Nephron progenitor cell (in vitro differentiated cells): ENCODE measurements around the gene FLG2.

Experiments
- DNase-seq: peaks from one replicate; pipeline ENCODE4 v3.0.0; 2021
- H3K27ac Mint-ChIP-seq: 2 replicates; pipeline ENCODE4 v1.8.0; 2021; ENCODE audit warnings: mild to moderate bottlenecking, moderate library complexity, mixed read lengths
- H3K27me3 Mint-ChIP-seq: 2 replicates; pipeline ENCODE4 v1.8.0; 2021; ENCODE audit warnings: mild to moderate bottlenecking, low read depth, mixed read lengths; ENCODE audit not compliant: poor library complexity
- H3K36me3 Mint-ChIP-seq: 2 replicates; pipeline ENCODE4 v1.8.0; 2021; ENCODE audit warnings: low read depth, mixed read lengths
- H3K4me1 Mint-ChIP-seq: 2 replicates; pipeline ENCODE4 v1.8.0; 2021; ENCODE audit warnings: mixed read lengths
- H3K4me3 Mint-ChIP-seq: 2 replicates; pipeline ENCODE4 v1.8.0; 2021; ENCODE audit warnings: mild to moderate bottlenecking, moderate library complexity, mixed read lengths
- H3K9me3 Mint-ChIP-seq: 2 replicates; pipeline ENCODE4 v1.8.0; 2021; ENCODE audit warnings: mild to moderate bottlenecking, moderate library complexity, mixed read lengths
- TF ChIP-seq, protein P1 (sequence below): fragments of 200-600 bp; sonication (generic); IDR thresholded peaks from 2 replicates; pipeline ENCODE4 v1.5.0; 2021; ENCODE audit warnings: antibody characterized with exemption

FLG2 gene

DNA sequence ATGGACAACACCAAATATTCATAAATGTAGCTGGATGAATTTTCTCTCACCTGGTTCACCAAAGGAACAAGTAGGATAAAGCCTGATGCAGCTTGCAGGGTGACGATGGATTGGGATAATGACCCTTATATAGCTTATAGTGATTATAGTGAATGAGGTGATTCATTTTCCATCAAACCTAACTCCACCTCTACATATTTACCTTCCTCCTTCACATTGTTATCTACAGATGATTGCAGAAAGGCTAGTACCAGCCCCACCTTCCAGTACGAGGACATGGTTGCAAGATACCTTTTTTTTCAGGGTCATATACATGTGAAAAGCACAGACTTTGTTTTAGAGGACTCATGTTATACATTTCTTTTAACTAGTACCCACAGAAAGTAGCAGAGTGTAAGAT lies at the start of gene FLG2:
Gene FLG2 (minus strand): TSS at position 101 of the 400 bp plus-strand sequence. CDS start 1,122 bp downstream, outside the sequence.
- TF ChIP-seq, protein P1, sequence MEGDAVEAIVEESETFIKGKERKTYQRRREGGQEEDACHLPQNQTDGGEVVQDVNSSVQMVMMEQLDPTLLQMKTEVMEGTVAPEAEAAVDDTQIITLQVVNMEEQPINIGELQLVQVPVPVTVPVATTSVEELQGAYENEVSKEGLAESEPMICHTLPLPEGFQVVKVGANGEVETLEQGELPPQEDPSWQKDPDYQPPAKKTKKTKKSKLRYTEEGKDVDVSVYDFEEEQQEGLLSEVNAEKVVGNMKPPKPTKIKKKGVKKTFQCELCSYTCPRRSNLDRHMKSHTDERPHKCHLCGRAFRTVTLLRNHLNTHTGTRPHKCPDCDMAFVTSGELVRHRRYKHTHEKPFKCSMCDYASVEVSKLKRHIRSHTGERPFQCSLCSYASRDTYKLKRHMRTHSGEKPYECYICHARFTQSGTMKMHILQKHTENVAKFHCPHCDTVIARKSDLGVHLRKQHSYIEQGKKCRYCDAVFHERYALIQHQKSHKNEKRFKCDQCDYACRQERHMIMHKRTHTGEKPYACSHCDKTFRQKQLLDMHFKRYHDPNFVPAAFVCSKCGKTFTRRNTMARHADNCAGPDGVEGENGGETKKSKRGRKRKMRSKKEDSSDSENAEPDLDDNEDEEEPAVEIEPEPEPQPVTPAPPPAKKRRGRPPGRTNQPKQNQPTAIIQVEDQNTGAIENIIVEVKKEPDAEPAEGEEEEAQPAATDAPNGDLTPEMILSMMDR, result no peak
- Mint-ChIP-seq H3K27ac (no peak within 1 kb of the TSS), H3K4me1 (no peaks in the 10 kb centered on the region), H3K9me3 (peaks cover 46% of the 10 kb centered on the region), H3K27me3 (no peaks in the 10 kb centered on the region), H3K4me3 (no peak within 1 kb of the TSS), H3K36me3 (no peaks in the 10 kb centered on the region)
- no peak for DNase-seq

DNA sequence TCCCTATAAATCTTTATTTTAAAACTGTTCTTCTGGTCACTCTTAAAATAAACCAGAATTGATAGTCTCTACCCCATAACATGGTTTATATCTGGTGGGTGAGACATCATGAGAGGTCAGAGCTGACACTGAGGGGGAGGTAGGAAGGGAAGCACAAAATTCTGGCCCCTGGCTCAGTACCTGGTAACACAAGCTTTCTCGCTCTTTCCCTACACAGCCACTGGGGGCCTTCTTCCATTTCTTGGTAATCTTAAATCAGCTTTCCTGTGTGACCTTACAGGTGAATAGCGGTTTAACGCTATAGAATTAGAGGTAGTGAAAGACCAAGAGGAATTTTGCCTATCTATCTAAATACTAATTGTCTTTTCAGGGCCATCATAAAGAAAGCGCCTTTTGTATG lies 48.9 kb upstream of the FLG2 start:
- H3K27me3 Mint-ChIP-seq, result no peaks in the 10 kb centered on the region
- DNase-seq, result no peak
- no peak overlapping the region for H3K4me3 Mint-ChIP-seq
- H3K9me3 Mint-ChIP-seq, result peaks cover 81% of the 10 kb centered on the region
- TF ChIP-seq, protein P1, result no peak
- no peaks in the 10 kb centered on the region for H3K4me1 Mint-ChIP-seq
- no peak overlapping the region for H3K27ac Mint-ChIP-seq
- H3K36me3 Mint-ChIP-seq, result no peaks in the 10 kb centered on the region

DNA sequence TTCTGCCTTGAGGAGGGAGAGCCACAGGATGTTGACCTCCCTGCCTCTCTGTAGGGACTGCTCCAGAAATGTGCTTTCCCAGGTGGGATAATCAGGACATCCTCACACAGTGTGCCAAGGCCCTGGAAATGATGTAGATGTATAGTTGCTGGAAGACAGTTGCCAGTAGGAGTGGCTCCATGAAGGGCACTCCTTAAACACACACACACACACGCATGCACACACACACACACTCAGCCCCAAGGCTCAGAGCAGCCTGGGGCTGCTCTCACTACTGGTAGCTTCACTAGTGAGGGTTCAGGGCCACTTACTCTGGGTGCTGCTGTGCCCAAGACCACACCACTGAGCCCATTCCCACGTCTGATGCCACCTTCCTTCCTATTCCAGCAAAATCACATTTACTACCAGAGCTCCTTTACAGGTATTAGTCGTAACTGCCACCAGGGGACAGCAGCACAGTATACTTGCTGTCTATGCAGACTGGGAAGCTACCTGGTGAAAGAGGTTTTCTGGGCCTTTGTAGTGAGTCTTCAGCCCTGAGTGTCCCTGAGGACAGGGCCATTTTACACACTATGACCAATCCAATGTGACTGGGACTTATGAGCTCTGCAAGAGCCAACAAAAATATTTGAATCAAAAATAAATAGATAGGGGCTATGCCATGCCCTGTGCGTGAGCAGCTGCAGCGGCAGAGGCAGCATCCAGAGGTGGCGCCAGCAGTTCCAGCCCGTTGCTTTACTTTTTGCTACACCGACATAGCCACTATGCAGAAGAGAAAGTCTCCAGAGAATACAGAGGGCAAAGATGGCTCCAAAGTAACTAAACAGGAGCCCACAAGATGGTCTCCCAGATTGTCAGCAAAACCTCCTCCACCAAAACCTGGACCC lies 39.2 kb upstream of the FLG2 start:
- TF ChIP-seq, protein P1, result no peak
- H3K9me3 Mint-ChIP-seq, result peaks cover 52% of the 10 kb centered on the region
- H3K36me3 Mint-ChIP-seq, result no peaks in the 10 kb centered on the region
- no peak for DNase-seq
- H3K4me3 Mint-ChIP-seq, result no peak overlapping the region
- no peaks in the 10 kb centered on the region for H3K4me1 Mint-ChIP-seq
- no peak overlapping the region for H3K27ac Mint-ChIP-seq
- H3K27me3 Mint-ChIP-seq, result peaks cover under 1% of the 10 kb centered on the region

DNA sequence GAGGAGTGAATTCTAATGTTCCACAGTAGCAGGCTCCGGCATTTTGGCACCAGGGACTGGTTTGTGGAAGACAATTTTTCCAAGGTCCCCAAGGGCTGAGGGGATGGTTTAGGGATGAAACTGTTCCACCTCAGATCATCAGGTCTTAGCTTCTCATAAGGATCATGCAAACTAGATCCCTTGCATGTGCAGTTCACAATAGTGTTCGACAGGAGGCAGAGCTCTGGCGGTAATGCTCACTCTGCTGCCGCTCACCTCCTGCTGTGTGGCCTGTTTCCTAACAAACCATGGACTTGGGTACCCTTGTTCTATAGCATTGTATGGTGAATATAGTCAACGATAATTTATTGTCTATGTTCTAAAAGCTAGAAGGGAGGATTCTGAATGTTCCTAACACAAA lies 37.7 kb upstream of the FLG2 start:
- Mint-ChIP-seq H3K4me3 (no peak overlapping the region), H3K4me1 (no peaks in the 10 kb centered on the region), H3K27ac (no peak overlapping the region), H3K36me3 (no peaks in the 10 kb centered on the region), H3K9me3 (peaks cover 56% of the 10 kb centered on the region), H3K27me3 (peaks cover 3% of the 10 kb centered on the region)
- DNase-seq, result no peak
- TF ChIP-seq, protein P1, result no peak

DNA sequence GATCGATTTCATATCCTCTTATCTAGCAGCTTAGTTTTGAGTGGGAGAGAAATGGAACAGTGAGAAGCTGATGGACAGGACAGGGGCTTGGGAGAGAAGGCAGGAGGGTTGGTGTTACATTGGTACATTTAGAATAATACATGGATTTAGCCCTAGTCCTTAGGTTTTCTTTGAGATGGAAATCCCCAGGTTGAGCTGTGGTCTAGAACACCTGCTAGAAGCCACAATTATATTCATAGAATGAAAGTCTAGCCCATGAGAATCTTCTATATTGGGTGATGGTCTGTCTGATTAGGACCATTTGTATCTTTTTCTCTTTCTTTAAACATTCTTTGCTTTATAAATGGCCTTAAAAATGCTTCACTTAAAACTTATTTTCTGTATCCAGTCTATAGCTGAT lies 34.3 kb upstream of the FLG2 start:
- peaks cover 3% of the 10 kb centered on the region for H3K27me3 Mint-ChIP-seq
- DNase-seq, result no peak
- no peak overlapping the region for H3K27ac Mint-ChIP-seq
- H3K4me1 Mint-ChIP-seq, result no peaks in the 10 kb centered on the region
- H3K9me3 Mint-ChIP-seq, result peaks cover 65% of the 10 kb centered on the region
- TF ChIP-seq, protein P1, result no peak
- H3K4me3 Mint-ChIP-seq, result no peak overlapping the region
- no peaks in the 10 kb centered on the region for H3K36me3 Mint-ChIP-seq

DNA sequence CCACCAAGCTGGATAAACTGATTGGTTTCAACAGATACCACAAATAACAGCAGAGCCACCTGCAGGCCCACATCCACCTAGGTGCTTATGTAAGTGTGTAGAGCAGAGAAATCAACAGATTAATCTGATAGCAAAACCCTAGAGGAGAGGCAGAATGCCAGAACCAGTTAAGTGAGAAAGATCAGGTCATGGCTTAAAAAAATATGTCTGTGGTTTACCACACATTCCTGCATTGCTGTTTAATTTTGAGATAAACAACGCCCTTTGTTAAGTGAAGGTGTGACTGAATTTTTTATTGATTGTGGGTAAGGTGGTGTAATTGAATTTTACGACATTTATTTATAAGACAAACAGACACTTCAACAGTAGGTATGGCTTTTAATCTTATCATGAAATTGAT lies 33.1 kb upstream of the FLG2 start:
- Mint-ChIP-seq H3K9me3 (peaks cover 72% of the 10 kb centered on the region), H3K4me1 (no peaks in the 10 kb centered on the region), H3K27ac (no peak overlapping the region), H3K36me3 (no peaks in the 10 kb centered on the region), H3K27me3 (peaks cover 3% of the 10 kb centered on the region), H3K4me3 (no peak overlapping the region)
- no peak for DNase-seq
- TF ChIP-seq, protein P1, result no peak
